ENCODE data around the gene CRYBA1. TPM values are rescaled to one million over a fixed set of nuclear protein-coding genes. Genes with fewer than 3 reads are reported as not detected.

Gene CRYBA1
- total and polyA plus RNA-seq, 11 donors = not detected

GRCh38 chr17:29248845-29249244, 2.2 kb downstream of the CRYBA1 start:
- 79 to 86% (median 84%) methylated on average over 5 of the region's 5 CpGs for WGBS, 4 donors
- DNase-seq (no peak), ATAC-seq (no peak)
- H3K9me3 ChIP-seq = no peaks in the 10 kb centered on the region
- intact Hi-C loops (cut with DNase I) = no loop called here
- H3K27ac ChIP-seq = no peak overlapping the region
- H3K4me3 ChIP-seq = no peak overlapping the region
- H3K4me1 ChIP-seq = peaks cover 0 to 14% (median 0%) of the 10 kb centered on the region in 12 donors
- TF ChIP-seq POLR2A (IDR thresholded peaks at IDR 0.05) (no peak), CTCF (IDR thresholded peaks at IDR 0.05) (no peak)
- H3K27me3 ChIP-seq = no peaks in the 10 kb centered on the region
- H3K36me3 ChIP-seq = peaks cover 0 to 8% (median under 1%) of the 10 kb centered on the region in 9 donors

GRCh38 chr17:29250666-29251065, 4.0 kb downstream of the CRYBA1 start:
- H3K4me3 ChIP-seq = no peak overlapping the region
- ATAC-seq (no peak), DNase-seq (no peak)
- TF ChIP-seq POLR2A (IDR thresholded peaks at IDR 0.05) = no peak
- H3K36me3 ChIP-seq = peaks cover 0 to 22% (median 3%) of the 10 kb centered on the region in 9 donors
- intact Hi-C loops (cut with DNase I) = loop anchor here in 2 of 10 donors (5.0 kb wide), 1 partner anchor 37 kb away; no protein-coding TSS in a partner anchor
- no peaks in the 10 kb centered on the region for H3K27me3 ChIP-seq
- WGBS, 4 donors = 83 to 98% (median 93%) methylated on average over 1 of the region's 1 CpG
- no peak overlapping the region for H3K27ac ChIP-seq
- no peaks in the 10 kb centered on the region for H3K9me3 ChIP-seq
- H3K4me1 ChIP-seq = peaks cover 0 to 21% (median 8%) of the 10 kb centered on the region in 12 donors

GRCh38 chr17:29251184-29251583, 4.5 kb downstream of the CRYBA1 start:
- intact Hi-C loops (cut with DNase I) = loop anchor here in 2 of 10 donors (5.0 kb wide), 1 partner anchor 36 kb away; no protein-coding TSS in a partner anchor
- no peak for TF ChIP-seq CTCF (IDR thresholded peaks at IDR 0.05)
- TF ChIP-seq POLR2A (IDR thresholded peaks at IDR 0.05) = no peak
- Histone ChIP-seq H3K27ac (no peak overlapping the region), H3K27me3 (no peaks in the 10 kb centered on the region), H3K4me3 (no peak overlapping the region), H3K4me1 (peaks cover 0 to 26% (median 13%) of the 10 kb centered on the region in 12 donors), H3K36me3 (peaks cover 0 to 22% (median 3%) of the 10 kb centered on the region in 9 donors), H3K9me3 (no peaks in the 10 kb centered on the region)
- DNase-seq (no peak), ATAC-seq (no peak)
- 82 to 84% (median 82%) methylated on average over 2 of the region's 2 CpGs for WGBS, 4 donors

- Histone ChIP-seq H3K9me3 (no peaks in the 10 kb centered on the region), H3K4me1 (peaks cover 0 to 36% (median 24%) of the 10 kb centered on the region in 12 donors), H3K4me3 (no peak overlapping the region), H3K36me3 (peaks cover 0 to 22% (median 3%) of the 10 kb centered on the region in 9 donors), H3K27ac (no peak overlapping the region), H3K27me3 (no peaks in the 10 kb centered on the region)
- no peak for DNase-seq
- intact Hi-C loops (cut with DNase I) = loop anchor here in 2 of 10 donors (5.0 kb wide), 1 partner anchor 35 kb away; no protein-coding TSS in a partner anchor
- 78 to 82% (median 82%) methylated on average over 7 of the region's 7 CpGs for WGBS, 4 donors
- ATAC-seq = no peak
- no peak for TF ChIP-seq POLR2A (IDR thresholded peaks at IDR 0.05)
- TF ChIP-seq CTCF (IDR thresholded peaks at IDR 0.05) = peak in 11 of 12 donors; percentile 1 to 46 (median 31)
Observed at GRCh38 chr17:29252101-29252791, 5.6 kb downstream of the CRYBA1 start.
